ENCODE measurements around the gene DEPDC7. TPM values are rescaled to one million over a fixed set of nuclear protein-coding genes. Genes with fewer than 3 reads are reported as not detected.
A peak's percentile ranks its signal among the peaks of the same experiment; 100 is the strongest.

Gene DEPDC7
- total and polyA plus RNA-seq, 2 of the 13 experiments (the other 11 are each of a cell fraction or from before 2014, with no cell fraction given) = 17.3 to 33.3 TPM

GRCh38 chr11:33039274-33040032 is 23.8 kb downstream of the DEPDC7 start, which contains the start of gene TCP11L1 (continued):
- TF ChIP-seq ZBTB39 (CRISPR knock-in tag; IDR thresholded peaks at IDR 0.05) (0 out of 2 replicates have a peak, but pooled peaks have one; percentile 51), ZSCAN20 (CRISPR knock-in tag; IDR thresholded peaks at IDR 0.05; ENCODE audit: borderline replicate concordance) (no peak), ZNF350 (CRISPR knock-in tag; IDR thresholded peaks at IDR 0.05; ENCODE audit: borderline replicate concordance, low read depth) (peak; percentile 79; the same call in 1 of the 2 replicates), GABPB1 (CRISPR knock-in tag; IDR thresholded peaks at IDR 0.05) (peak; percentile 88), TFDP1 (CRISPR knock-in tag; IDR thresholded peaks at IDR 0.05; ENCODE audit: borderline replicate concordance) (no peak; the same call in 1 of the 2 replicates)

- FAIRE-seq (no peak), ATAC-seq (no peak; the same call in 2 of the 3 replicates), DNase-seq (ENCODE audit: low spot score) (no peak)
- peak overlapping the region; percentile 97 for H3K27ac ChIP-seq (ENCODE audit: extremely low read length, insufficient read depth, low read length)
- no peak overlapping the region for H2AFZ ChIP-seq (ENCODE audit: low read length)
- BruUV-seq (replicated peaks) = TSS peak; percentile 48
- H3K9ac ChIP-seq (ENCODE audit: insufficient read depth, low read depth, low read length) = peak overlapping the region; percentile 91
- peak overlapping the region; percentile 74 to 90 (median 78) for H3K4me3 ChIP-seq (replicated peaks in 1 of 3; ENCODE audit: insufficient read depth in 1 of 3, low read depth in 2 of 3, low read length in 3 of 3)
- H3K36me3 ChIP-seq (replicated peaks in 1 of 2; ENCODE audit: control insufficient read depth in 1 of 2, insufficient read depth in 2 of 2, low read length in 2 of 2) = no peaks in the 10 kb centered on the region; a peak in 1 of 5 replicates
- no peaks in the 10 kb centered on the region for H3K9me3 ChIP-seq (ENCODE audit: low read length)
- intact Hi-C loops (cut with micrococcal nuclease; ENCODE audit: unreplicated experiment) = no loop called here
- CTCF ChIA-PET (ENCODE audit: low intra/inter-chr PET ratio, low total read pairs) = no interaction called here
- peaks cover 44% of the 10 kb centered on the region for H3K4me1 ChIP-seq (ENCODE audit: insufficient read depth, low read length)
- H3K27me3 ChIP-seq (ENCODE audit: control insufficient read depth in 1 of 2, insufficient read depth in 2 of 2, low read length in 2 of 2) = no peaks in the 10 kb centered on the region
- POLR2A ChIA-PET = interaction anchor here (0.9 to 3.2 kb wide), 5 partner anchors 8 to 26 kb away, joined by 4 to 65 read pairs (median 7); partner anchors contain the start of gene DEPDC7
- WGBS (ENCODE audit: low lambda C conversion rate) = 14% methylated on average over 15 of the region's 30 CpGs
- H4K20me1 ChIP-seq (ENCODE audit: insufficient read depth, low read length) = no peaks in the 10 kb centered on the region
- H3K79me2 ChIP-seq (ENCODE audit: insufficient read depth, low read length) = no peaks in the 10 kb centered on the region
- in situ Hi-C loops (cut with HindIII; ENCODE audit: extremely low pct_ligation_motif_present, low pct_unique_long_range_greater_than_20kb) = no loop called here
- H3K4me2 ChIP-seq (ENCODE audit: low read depth, low read length) = peak overlapping the region; percentile 85
- no peak for TF ChIP-seq JUNB (CRISPR knock-in tag; IDR thresholded peaks at IDR 0.05; ENCODE audit: borderline replicate concordance)
- no peak for TF ChIP-seq DNMT3B (CRISPR knock-in tag; conservative IDR thresholded peaks at IDR 0.05)
- TF ChIP-seq TBP (CRISPR knock-in tag; IDR thresholded peaks at IDR 0.05) = no peak
- TF ChIP-seq BRF2 (CRISPR knock-in tag; IDR thresholded peaks at IDR 0.05) = 0 out of 2 replicates have a peak, but pooled peaks have one; percentile 3
- no peak for TF ChIP-seq ZBTB2 (CRISPR knock-in tag; IDR thresholded peaks at IDR 0.05; ENCODE audit: low read depth)
These were observed 24.6 kb downstream of the DEPDC7 start for GRCh38 chr11:33040033-33040861.
